GM19463 (cell line): Measurements from ENCODE around the gene HRNR.
"Not testable (repeated sequence)": the region's sequence is repeated elsewhere in the genome, so short reads cannot be mapped to it uniquely, and the experiment has no call there.

ENCODE experiments used
- ATAC-seq: cut with Tn5 transposase; IDR thresholded peaks from one replicate; pipeline ENCODE4 v1.9.1; 2021; ENCODE audit warnings: mild to moderate bottlenecking, moderate library complexity; ENCODE audit not compliant: unreplicated experiment

Gene HRNR

DNA sequence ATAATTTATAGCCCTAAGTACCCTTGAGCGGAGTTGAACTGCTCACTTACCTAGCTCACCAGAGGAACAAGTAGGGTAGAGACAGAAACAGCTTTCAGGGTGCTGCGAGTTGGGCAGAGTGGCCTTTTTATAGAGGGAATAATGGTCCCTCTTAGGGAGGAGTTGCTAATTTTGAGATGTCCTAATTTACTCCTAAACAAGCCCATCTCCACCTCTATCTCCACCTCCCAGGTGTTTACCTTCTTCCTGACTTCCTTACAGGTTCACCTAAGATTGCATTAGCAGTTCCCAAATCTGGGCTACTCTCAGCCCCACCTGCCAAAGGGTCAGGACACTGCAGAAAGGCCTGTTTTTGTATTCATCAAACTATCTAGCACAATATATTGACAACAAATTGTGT is at the start of gene HRNR:
Gene HRNR, minus strand, starts transcription at position 101 of the 400 bp plus-strand sequence. CDS start 940 bp downstream, outside the sequence.
- no peak for ATAC-seq

DNA sequence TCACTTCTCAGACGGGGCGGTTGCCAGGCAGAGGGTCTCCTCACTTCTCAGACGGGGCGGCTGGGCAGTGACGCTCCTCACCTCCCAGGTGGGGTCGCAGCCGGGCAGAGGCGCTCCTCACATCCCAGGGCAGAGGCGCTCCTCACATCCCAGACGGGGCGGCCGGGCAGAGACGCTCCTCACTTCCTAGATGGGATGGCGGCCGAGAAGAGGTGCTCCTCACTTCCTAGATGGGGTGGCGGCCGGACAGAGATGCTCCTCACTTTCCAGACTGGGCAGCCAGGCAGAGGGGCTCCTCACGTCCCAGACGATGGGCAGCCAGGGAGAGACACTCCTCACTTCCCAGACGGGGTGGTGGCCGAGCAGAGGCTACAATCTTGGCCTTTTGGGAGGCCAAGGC is 32.4 kb upstream of the HRNR start:
- not testable (repeated sequence) for ATAC-seq

DNA sequence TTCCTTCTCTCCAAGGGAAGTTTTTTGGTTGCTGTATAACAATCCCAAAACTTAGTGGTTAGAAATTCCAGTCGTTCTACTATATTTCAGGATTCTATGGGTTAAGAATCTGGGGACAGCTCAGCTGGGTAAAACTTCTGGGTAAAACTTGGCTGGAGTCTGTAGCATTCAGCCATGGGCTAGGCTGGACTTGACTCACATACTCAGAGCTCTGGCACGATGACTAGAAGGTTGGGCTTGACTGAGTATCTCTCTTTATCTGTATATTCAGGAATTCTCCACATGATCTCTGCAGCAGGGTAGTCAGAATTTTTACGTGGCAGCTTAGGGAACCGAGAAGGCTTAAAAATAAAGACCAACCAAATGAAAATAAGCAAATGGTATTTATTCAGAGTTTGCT is 28.2 kb upstream of the HRNR start:
- no peak for ATAC-seq

DNA sequence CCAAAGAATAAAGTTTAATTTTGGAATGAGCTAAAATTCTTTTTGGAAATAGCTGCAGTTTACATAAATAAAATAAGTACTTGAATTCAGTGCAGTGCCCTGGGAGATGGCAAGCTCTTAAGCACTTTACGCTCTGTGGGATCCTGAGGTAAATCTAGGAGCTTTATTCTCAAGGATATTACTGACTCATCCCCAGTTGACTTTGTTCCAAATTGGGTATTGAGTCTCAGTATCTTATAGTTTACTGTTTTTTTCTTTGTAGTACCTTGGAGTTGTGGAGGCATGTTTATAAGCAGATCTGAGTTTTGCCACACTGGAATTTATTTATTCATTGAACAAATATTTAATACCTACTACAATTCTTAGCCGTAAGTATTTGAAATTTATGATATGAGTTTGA is 27.4 kb upstream of the HRNR start:
- ATAC-seq, result no peak

DNA sequence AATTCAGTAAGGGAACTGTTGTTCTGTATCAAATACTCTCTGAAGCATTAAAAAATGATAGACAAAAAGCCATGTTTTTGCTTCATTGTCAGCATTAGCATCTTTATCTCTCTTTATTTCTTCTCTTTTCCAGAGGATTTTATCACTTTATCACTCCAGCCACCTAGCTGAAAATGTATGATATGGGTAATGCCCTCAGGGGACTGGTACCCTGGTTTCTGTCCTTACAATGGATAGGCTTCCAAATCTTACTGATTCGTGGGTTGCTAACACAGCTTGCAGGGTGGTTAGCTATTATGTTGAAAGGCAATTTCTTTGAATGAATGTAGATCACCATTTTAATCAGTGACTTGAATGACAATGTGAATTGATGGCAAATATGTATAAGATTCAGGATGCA is 23.3 kb upstream of the HRNR start:
- no peak for ATAC-seq

DNA sequence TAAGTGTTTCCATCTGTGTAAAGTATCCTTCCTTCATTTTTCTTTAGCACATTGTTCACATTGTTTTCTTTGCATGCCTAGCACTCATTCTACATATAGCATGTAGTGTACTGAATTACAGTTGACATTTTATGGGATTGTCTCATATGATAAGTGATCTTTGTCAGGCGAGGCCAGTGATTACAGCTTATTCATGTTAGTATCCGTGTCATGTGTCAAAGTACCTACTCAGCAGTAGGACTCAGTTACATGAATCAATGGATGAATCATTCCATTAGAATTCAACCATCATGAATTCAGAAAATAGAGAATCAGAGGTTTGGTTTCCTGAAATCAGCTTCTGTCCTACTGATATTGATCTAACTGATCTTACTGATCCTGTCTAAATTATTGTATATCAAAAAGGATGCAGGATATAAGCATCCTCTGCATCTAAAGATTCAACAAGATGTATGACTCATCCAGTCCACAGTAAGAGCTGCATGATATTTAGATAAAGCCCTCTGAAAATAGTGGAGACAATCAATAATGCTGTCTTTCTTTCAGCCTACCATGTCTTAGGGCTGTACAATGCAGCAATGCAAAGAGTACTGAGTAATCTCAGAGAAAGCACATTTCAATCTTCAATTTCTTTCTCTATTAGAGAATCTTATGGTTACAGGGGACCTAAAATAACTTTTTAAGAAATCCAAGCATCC is 20.7 kb upstream of the HRNR start:
- no peak for ATAC-seq

DNA sequence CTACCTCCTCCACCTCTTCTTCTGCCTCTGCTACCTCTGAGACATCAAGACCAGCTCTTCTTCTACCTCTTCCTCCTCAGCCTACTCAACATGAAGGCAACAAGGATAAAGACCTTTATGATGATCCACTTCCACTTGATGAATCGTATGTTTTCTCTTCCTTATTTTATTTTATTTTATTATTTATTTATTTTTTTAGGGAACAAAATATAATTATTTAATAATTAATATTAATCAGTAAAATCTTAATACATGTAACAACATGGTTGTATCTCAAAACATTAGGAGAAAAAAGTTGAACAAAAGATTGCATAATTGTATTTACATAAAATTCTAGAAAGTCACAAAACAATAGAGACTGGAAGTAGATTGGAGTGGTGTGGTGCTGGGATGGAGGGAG is 13.1 kb upstream of the HRNR start:
- no peak for ATAC-seq

DNA sequence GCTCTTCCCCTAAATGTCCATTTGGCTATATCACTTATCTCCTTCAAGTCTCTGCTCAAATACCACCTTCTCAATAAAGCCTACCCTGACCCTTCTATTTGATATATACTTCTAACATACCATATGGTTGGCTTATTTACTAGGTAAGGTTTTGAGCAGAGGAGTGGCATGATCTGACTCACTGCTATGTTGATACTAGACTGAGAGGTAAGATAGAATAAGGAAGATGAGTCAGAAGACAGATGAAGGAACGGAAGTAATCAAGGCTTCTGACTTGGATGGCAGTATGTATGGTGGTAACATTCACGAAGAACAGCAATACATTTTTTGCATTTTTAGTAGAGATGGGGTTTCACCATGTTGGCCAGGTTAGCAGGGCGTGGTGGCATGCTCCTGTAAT is 4.8 kb upstream of the HRNR start:
- ATAC-seq, result no peak

DNA sequence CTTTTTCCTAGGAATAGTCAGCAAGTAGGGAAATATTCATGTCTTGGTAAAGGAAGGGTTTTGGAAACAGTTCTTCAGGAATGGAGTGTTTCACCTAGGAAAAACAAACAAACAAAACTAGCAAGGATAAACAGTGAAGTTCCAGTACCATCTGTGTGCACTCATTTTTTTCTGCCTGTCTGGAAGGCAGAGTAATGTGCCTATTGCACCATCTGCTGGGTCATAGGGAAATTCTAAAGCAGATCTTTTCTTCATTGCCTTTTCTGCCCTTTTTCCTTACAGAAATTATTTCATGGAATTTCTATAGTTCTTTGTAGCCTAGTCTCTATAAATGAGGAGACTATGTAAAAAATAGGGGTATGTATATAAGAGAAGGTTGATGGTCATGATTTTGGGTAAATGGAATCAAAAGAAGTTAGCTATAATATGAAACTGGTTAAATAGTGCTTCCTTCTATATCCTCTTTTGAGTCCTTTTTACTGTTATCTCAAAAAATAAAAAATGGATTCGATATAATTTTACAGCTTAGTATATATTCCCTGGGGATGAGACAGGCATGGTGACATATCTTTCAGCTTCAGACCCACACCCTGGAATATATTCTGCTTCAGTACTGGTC is 3.4 kb upstream of the HRNR start:
- no peak for ATAC-seq

DNA sequence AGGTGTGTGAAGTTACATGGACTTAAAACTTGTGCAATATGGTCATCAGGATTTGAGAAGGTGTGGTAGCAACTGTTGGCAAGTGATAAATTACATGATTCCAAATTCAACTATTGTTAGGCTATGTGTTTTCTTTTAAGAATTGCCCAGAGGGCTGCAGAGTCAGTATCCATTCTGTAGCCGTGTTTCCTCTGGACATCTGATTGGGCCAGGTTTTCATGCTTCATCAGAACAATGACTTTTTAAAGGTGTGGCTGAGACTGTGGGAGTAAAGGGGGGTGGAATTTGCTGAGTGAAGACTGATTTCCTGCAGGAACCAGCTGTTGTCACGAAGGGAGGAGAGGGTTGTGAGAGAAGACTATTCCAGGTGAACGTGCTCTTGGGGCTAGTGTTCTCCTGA is 1.7 kb upstream of the HRNR start:
- no peak for ATAC-seq

DNA sequence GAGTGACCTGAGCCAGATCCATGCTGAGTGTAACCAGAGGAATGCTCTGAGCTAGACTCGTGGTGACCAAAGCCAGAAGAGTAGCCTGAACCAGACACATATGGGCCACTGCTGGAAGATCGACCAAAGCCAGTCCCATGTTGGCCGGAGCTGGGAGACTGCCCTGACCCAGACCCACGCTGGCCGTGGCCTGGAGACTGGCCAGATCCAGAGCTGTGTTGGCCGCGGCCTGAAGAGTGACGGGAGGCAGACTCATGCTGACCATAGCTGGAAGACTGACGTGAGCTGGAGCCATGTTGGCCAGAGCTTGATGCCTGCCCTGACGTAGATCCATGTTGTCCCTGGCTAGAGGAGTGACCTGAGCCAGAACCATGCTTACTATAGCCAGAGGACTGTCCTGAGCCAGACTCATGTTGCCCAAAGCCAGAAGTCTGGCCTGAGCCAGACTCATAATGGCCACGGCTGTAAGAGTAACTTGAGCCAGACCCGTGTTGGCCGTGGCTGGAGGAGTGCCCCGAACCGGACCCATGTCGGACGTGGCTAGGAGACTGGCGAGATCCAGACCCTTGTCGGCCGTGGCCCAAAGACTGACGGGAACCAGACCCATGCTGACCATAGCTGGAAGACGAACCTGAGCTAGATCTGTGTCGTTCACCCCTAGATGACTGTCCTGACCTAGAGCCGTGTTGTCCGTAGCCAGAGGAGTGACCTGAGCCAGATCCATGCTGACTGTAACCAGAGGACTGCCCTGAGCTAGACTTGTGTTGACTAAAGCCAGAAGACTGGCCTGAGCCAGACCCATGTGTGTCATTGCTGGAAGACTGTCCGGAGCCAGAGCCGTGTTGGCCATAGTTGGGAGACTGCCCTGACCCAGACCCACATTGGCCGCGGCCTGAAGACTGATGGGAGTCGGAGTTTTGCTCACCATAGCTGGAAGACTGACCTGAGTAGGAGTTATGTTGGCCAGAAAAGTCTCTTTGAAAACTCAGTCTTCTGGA is 3.5 kb downstream of the HRNR start:
- ATAC-seq, result no peak

DNA sequence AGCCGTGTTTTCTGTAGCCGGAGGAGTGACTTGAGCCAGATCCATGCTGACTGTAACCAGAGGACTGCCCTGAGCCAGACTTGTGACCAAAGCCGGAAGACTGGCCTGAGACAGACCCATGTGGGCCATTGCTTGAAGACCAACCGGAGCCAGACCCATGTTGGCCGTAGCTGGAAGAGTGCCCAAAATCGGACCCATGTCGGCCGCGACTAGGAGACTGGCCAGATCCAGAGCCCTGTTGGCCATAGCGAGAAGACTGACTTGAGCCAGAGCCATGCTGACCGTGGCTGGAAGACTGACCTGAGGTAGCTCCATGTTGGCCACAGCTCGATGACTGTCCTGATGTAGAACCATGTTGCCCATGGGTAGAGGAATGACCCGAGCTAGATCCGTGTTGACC is 4.6 kb downstream of the HRNR start:
- not testable (repeated sequence) for ATAC-seq

DNA sequence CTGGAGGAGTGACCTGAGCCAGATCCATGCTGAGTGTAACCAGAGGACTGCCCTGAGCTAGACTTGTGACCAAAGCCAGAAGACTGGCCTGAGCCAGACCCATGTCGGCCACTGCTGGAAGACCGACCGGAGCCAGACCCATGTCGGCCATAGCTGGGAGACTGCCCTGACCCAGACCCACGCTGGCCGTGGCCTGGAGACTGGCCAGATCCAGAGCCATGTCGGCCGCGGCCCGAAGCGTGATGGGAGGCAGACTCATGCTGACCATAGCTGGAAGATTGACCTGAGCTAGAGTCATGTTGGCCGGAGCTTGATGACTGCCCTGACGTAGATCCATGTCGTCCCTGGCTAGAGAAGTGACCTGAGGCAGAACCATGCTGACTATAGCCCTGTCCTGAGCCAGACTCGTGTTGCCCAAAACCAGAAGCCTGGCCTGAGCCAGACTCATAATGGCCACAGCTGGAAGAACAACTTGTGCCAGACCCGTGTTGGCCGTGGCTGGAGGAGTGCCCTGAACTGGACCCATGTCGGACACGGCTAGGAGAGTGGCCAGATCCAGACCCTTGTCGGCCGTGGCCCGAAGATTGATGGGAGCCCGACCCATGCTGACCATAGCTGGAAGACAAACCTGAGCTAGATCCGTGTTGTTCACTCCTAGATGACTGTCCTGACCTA is 5.1 kb downstream of the HRNR start:
- ATAC-seq, result no peak

DNA sequence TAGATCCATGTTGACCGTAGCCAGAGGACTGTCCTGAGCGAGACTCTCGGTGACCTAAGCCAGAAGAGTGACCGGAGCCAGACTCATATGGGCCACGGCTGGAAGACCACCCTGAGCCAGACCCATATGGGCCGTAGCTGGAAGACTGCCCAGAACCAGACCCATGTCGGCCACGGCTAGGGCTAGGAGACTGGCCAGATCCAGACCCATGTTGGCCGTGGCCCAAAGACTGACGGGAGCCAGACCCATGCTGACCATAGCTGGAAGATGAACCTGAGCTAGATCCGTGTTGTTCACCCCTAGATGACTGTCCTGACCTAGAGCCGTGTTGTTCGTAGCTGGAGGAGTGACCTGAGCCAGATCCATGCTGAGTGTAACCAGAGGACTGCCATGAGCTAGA is 8.4 kb downstream of the HRNR start:
- ATAC-seq, result not testable (repeated sequence)

DNA sequence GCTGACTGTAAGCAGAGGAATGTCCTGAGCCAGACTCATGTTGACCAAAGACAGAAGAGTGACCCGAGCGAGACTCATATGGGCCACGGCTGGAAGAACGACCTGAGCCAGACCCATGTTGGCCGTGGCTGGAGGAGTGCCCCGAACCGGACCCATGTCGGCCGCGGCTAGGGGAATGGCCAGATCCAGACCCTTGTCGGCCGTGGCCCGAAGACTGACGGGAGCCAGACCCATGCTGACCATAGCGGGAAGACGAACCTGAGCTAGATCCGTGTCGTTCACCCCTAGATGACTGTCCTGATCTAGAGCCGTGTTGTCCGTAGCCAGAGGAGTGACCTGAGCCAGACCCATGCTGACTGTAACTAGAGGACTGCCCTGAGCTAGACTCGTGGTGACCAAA is 9.1 kb downstream of the HRNR start:
- not testable (repeated sequence) for ATAC-seq

DNA sequence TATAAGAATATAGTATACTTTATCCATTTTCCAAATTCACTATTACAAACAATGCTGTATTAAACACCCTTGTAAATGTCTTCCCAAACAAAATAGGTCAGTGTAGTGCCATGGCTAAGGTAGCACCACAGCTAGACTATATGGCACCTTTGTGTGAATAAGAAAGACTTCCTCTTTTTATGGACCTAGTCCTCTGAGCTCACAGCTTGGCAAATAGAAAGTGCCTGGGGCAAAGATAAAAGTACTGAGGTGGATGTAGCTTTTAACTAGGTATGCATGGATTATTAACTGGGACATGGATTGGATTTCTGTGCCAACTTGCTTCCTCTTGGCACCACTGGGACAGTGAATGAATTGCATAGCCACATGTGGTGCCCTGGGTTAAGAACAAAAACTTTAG is 25.0 kb downstream of the HRNR start:
- no peak for ATAC-seq

DNA sequence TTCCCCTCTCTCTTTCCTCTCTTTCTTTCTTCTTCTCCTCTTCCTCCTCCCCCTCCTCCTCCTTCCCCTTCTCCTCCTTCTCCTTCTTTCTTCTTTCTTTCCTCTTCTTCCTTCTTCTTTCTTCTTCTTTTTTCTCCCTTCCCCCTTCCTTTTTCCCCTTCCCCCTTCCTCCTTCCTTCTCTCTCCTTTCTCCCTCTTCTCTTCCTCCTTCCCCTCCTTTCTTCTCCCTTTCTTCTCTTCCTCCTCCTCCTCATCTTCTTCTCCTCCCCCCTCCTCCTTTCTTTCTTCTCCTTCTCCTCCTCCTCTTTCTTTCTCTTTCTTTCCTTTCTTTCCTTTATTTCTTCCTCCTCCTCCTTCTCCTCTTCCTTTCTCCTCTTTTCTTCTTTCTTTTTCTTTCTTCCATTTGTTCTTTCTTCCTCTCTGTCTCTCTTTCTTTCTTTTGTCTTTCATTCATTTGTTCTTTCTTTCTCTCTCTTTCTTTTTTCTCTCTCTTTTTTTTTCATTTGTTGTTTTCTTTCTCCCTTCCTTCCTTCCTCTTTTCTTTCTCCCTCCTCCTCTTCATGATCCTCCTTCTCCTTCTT is 26.5 kb downstream of the HRNR start:
- ATAC-seq, result no peak

DNA sequence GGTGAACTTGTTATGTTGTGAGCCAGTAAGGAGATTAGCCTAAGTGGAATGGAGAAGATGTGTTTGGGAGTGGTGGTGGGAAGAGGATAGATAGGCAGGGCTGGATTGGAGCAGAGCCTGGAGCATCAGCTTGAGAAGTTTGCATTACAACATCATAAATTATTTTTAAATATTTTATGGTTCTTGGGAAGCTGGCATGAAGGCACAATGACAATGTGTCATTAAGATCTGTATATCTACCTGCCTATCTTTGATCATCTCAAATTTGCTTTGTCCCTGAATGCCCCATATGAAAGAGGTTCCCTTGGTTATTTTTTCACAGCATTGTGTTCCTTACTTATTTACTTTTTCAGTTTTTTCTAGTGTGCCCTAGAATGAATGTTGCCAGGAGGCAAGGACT is 32.3 kb downstream of the HRNR start:
- ATAC-seq, result no peak

DNA sequence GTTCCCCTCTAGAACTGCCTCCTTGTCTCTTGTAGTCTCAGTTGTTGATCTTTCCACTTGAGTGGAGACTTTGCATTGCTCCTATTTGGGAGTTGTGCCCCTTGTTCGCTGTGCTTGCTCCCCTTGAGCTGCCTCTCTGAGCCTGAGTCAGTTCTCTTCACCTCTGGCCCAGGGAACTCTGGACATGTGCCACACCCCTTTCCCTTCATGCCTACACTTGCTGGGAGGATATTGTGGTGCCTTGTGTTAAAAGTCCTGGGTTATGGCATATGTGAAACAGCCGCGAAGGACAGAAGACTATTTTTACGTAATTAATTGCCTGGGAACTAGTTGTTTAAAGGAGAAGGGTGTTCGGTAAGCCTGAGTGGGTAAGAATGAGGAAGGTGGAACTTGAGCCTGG is 32.7 kb downstream of the HRNR start:
- no peak for ATAC-seq

DNA sequence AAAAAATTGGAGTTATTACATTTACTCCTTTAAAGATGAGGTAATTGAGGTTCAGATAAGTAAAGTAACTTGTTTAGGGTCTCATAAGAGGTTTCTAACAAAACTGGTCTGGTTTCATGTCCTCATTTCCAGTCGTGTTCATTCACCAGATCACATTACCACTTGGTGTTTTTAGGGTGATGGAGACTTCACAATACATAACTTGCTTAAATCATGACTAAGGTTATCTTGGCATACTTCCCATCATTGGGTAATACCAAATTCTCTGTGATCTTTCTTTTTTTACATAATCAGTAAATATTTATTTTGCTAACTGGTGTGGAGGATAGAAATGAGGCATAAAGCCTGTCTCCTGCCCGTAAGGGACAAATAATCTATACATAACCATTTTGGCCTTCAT is 33.4 kb downstream of the HRNR start:
- ATAC-seq, result no peak
